Measurements from ENCODE around the gene GPR141.

Gene GPR141

GRCh38 chr7:37701769-37702168 is 18.2 kb downstream of the GPR141 start:
- TF ChIP-seq MAX (IDR thresholded peaks at IDR 0.05) (no peak), NFIC (IDR thresholded peaks at IDR 0.05) (no peak), CREB1 (IDR thresholded peaks at IDR 0.05; ENCODE audit: low read depth) (no peak), EP300 (IDR thresholded peaks at IDR 0.05; ENCODE audit: borderline replicate concordance) (no peak)

GRCh38 chr7:37703361-37703760 is 19.8 kb downstream of the GPR141 start:
- TF ChIP-seq TCF12 (IDR thresholded peaks at IDR 0.05; ENCODE audit: low read depth): no peak
- TF ChIP-seq FOXM1 (IDR thresholded peaks at IDR 0.05; ENCODE audit: borderline replicate concordance, low read depth): no peak
- TF ChIP-seq TEAD4 (IDR thresholded peaks at IDR 0.05): no peak
- no peak for TF ChIP-seq CREB1 (IDR thresholded peaks at IDR 0.05; ENCODE audit: low read depth)
- TF ChIP-seq USF1 (IDR thresholded peaks at IDR 0.05): no peak
- no peak for TF ChIP-seq EP300 (IDR thresholded peaks at IDR 0.05; ENCODE audit: borderline replicate concordance)
- no peak for TF ChIP-seq RAD21 (IDR thresholded peaks at IDR 0.05; ENCODE audit: low read depth)
- no peak for TF ChIP-seq ZBTB7A (IDR thresholded peaks at IDR 0.05; ENCODE audit: low read depth)

- TF ChIP-seq FOXM1 (IDR thresholded peaks at IDR 0.05; ENCODE audit: borderline replicate concordance, low read depth) (no peak), MAX (IDR thresholded peaks at IDR 0.05) (no peak), USF1 (IDR thresholded peaks at IDR 0.05) (no peak), EP300 (IDR thresholded peaks at IDR 0.05; ENCODE audit: borderline replicate concordance) (no peak), TAF1 (IDR thresholded peaks at IDR 0.05; ENCODE audit: low read depth) (no peak), RAD21 (IDR thresholded peaks at IDR 0.05; ENCODE audit: low read depth) (no peak)
These were observed 22.4 kb downstream of the GPR141 start for GRCh38 chr7:37705976-37706375.

- TF ChIP-seq ZBTB7A (IDR thresholded peaks at IDR 0.05; ENCODE audit: low read depth): no peak
These were observed 23.2 kb downstream of the GPR141 start for GRCh38 chr7:37706804-37707203.

GRCh38 chr7:37707754-37708485 is 24.4 kb downstream of the GPR141 start:
- no peak for TF ChIP-seq RAD21 (IDR thresholded peaks at IDR 0.05; ENCODE audit: low read depth)

- TF ChIP-seq YY1 (IDR thresholded peaks at IDR 0.05; ENCODE audit: low read depth) (no peak), USF1 (IDR thresholded peaks at IDR 0.05) (no peak), TAF1 (IDR thresholded peaks at IDR 0.05; ENCODE audit: low read depth) (no peak), ZBTB7A (IDR thresholded peaks at IDR 0.05; ENCODE audit: low read depth) (no peak), FOXM1 (IDR thresholded peaks at IDR 0.05; ENCODE audit: borderline replicate concordance, low read depth) (no peak), CREB1 (IDR thresholded peaks at IDR 0.05; ENCODE audit: low read depth) (no peak), TCF12 (IDR thresholded peaks at IDR 0.05; ENCODE audit: low read depth) (no peak), REST (IDR thresholded peaks at IDR 0.05; ENCODE audit: low read depth) (no peak), EP300 (IDR thresholded peaks at IDR 0.05; ENCODE audit: borderline replicate concordance) (no peak), CEBPB (IDR thresholded peaks at IDR 0.05) (no peak), TEAD4 (IDR thresholded peaks at IDR 0.05) (no peak), EGR1 (IDR thresholded peaks at IDR 0.05) (no peak), RAD21 (IDR thresholded peaks at IDR 0.05; ENCODE audit: low read depth) (no peak), NFIC (IDR thresholded peaks at IDR 0.05) (no peak), MAX (IDR thresholded peaks at IDR 0.05) (no peak)
These were observed 26.3 kb downstream of the GPR141 start for GRCh38 chr7:37709631-37710509.

- TF ChIP-seq NFIC (IDR thresholded peaks at IDR 0.05): no peak
- TF ChIP-seq YY1 (IDR thresholded peaks at IDR 0.05; ENCODE audit: low read depth): no peak
- no peak for TF ChIP-seq MAX (IDR thresholded peaks at IDR 0.05)
These were observed 30.0 kb downstream of the GPR141 start for GRCh38 chr7:37713613-37714012.
